ENCODE data around the gene TPPP2. TPM values are rescaled to one million over a fixed set of nuclear protein-coding genes. Genes with fewer than 3 reads are reported as not detected.

TPPP2 gene
- total and polyA plus RNA-seq, 10 donors = 0.09 to 0.91 (median 0.57) TPM; not detected in 5

DNA sequence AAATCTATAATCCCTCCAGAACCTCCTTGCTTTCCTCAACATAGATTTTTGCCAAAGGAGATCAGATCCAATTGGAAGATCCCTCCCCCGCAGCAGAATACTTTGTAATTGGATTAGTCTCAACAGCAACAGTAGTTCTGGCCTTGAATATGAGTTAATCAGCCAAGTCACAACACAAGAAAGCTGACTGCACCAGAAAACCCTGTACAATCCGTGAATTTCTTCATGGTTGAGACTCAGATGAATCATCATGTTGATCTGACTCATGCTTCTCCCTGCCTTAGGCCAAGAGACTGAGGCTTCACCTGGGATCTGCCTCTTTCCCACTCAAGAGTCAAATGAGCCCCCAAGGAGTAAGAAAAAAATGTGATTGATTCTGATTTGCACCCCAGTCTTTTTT is 43.2 kb upstream of the TPPP2 start:
- no peak for DNase-seq
- H3K27ac ChIP-seq = peak overlapping the region in 2 of 8 donors; percentile 1 to 17
- intact Hi-C loops (cut with DNase I; ENCODE audit: low total_unique reads) = no loop called here
- peaks cover 16 to 37% (median 30%) of the 10 kb centered on the region in 6 donors for H3K4me1 ChIP-seq
- peaks cover 0 to 9% (median 3%) of the 10 kb centered on the region in 6 donors for H3K36me3 ChIP-seq
- WGBS, 5 donors = 67 to 83% (median 69%) methylated on average over 2 of the region's 2 CpGs
- no peaks in the 10 kb centered on the region for H3K9me3 ChIP-seq
- H3K27me3 ChIP-seq (replicated peaks in 1 of 7) = no peaks in the 10 kb centered on the region
- H3K4me3 ChIP-seq = no peak overlapping the region
- TF ChIP-seq POLR2A (IDR thresholded peaks at IDR 0.05) = no peak
- TF ChIP-seq, protein P1, sequence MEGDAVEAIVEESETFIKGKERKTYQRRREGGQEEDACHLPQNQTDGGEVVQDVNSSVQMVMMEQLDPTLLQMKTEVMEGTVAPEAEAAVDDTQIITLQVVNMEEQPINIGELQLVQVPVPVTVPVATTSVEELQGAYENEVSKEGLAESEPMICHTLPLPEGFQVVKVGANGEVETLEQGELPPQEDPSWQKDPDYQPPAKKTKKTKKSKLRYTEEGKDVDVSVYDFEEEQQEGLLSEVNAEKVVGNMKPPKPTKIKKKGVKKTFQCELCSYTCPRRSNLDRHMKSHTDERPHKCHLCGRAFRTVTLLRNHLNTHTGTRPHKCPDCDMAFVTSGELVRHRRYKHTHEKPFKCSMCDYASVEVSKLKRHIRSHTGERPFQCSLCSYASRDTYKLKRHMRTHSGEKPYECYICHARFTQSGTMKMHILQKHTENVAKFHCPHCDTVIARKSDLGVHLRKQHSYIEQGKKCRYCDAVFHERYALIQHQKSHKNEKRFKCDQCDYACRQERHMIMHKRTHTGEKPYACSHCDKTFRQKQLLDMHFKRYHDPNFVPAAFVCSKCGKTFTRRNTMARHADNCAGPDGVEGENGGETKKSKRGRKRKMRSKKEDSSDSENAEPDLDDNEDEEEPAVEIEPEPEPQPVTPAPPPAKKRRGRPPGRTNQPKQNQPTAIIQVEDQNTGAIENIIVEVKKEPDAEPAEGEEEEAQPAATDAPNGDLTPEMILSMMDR (IDR thresholded peaks at IDR 0.05 in 8 of 11, conservative IDR thresholded peaks at IDR 0.05 in 3 of 11) = no peak
- TF ChIP-seq POLR2AphosphoS5 (IDR thresholded peaks at IDR 0.05) = no peak

DNA sequence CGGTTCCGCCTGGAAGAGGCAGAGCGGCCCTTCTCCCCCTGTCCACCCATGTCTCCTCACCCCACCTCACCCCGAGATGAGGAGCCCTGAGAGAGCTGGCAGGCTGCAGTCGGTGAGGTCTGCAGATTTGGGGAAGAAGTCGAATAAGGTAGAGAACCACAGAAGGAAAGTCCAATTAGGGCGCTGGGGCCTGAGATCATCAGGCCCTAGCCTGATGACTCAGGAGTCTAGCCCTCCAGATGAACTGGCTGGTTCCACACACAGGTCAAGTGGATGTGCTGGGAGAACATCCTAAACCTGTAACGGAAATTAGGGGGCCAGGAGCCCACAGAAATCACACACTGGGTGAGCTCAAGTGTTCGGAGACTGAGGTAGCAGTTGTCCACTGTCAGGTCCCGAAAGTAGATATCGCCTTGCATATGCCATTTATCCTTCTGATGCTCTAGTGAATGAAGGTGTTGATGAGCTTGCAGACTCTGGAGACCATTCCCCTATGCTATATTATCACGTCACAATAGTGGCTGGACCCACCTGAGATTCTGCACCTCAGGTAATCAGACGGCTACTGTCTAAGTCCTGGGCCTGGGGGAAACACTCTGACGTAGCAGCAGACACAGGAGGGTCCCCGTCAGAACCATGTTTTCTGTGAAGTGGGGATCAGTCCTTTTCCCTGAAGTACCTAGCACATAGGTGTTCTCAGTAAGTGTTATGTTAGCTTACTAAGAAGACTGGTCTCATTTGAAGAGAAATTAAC is 41.1 kb upstream of the TPPP2 start:
- Histone ChIP-seq H3K36me3 (peaks cover 0 to 30% (median 24%) of the 10 kb centered on the region in 6 donors), H3K9me3 (no peaks in the 10 kb centered on the region), H3K4me1 (peaks cover 16 to 46% (median 35%) of the 10 kb centered on the region in 6 donors), H3K27me3 (replicated peaks in 1 of 7) (no peaks in the 10 kb centered on the region), H3K27ac (peak overlapping the region; percentile 58 to 89 (median 86)), H3K4me3 (peak overlapping the region in 7 of 8 donors; percentile 76 to 99 (median 93))
- WGBS, 5 donors = 76 to 88% (median 77%) methylated on average over 15 of the region's 15 CpGs
- intact Hi-C loops (cut with DNase I; ENCODE audit: low total_unique reads) = no loop called here
- TF ChIP-seq POLR2AphosphoS5 (IDR thresholded peaks at IDR 0.05) (no peak), POLR2A (IDR thresholded peaks at IDR 0.05) (no peak)
- TF ChIP-seq, protein P1 (IDR thresholded peaks at IDR 0.05 in 8 of 11, conservative IDR thresholded peaks at IDR 0.05 in 3 of 11) = no peak
- no peak for DNase-seq

DNA sequence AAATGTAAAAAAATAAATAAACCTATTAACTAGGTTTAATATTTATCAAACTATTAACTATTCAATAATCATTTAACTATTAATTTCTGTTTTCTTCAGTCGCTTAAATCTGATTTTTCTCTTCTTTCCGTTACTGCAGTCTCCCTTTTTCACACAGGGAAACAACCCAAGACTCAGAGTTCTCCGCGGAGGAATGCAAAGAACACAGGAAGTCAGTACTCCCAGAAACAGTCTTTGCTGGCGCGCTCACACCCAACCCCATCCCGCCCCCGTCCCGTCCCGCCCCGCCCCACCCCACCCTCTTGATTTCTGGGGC is 40.6 kb upstream of the TPPP2 start:
- no peak for TF ChIP-seq POLR2A (IDR thresholded peaks at IDR 0.05)
- TF ChIP-seq, protein P1 (IDR thresholded peaks at IDR 0.05 in 8 of 11, conservative IDR thresholded peaks at IDR 0.05 in 3 of 11) = no peak
- 0 to 2% (median 1%) methylated on average over 11 of the region's 11 CpGs for WGBS, 5 donors
- intact Hi-C loops (cut with DNase I; ENCODE audit: low total_unique reads) = no loop called here
- Histone ChIP-seq H3K27me3 (replicated peaks in 1 of 7) (no peaks in the 10 kb centered on the region), H3K9me3 (no peaks in the 10 kb centered on the region), H3K4me3 (peak overlapping the region in 7 of 8 donors; percentile 76 to 99 (median 93)), H3K36me3 (peaks cover 0 to 35% (median 29%) of the 10 kb centered on the region in 6 donors), H3K4me1 (peaks cover 16 to 46% (median 35%) of the 10 kb centered on the region in 6 donors), H3K27ac (peak overlapping the region; percentile 58 to 89 (median 86))
- DNase-seq = no peak

DNA sequence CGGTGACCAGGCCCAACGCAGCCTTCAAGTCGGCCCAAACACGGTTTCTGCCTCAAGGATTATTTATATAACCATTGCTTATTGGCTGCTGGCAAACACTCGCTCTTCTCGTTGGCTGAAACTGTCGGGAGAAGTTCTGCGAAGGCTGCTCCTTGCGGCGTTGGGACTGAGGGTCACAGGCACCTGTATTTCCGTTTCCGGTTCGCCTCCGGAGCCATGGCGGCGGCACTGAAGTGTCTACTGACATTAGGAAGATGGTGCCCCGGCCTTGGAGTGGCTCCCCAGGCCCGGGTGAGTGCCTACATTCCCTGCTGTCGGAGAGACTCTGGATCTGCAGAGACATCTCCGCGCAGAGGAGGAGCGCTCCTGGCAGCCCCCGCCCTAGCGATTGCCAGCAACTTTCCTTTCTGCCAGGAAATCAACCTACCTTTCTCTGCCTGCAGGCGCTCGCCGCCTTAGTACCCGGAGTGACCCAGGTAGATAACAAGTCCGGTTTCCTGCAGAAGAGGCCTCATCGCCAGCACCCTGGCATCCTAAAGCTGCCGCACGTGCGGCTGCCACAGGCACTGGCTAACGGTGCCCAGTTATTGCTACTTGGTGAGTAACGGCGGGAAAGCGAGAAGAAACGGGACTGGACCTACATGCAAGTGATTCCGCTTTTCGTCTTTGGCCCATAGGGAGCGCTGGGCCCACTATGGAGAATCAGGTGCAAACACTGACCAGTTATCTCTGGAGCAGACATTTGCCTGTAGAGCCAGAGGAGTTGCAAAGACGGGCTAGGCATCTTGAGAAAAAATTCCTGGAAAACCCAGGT is 40.0 kb upstream of the TPPP2 start, which contains the start of gene METTL17:
Gene METTL17, plus strand, starts transcription at position 194 of the 814 bp plus-strand sequence. Its CDS starts 23 bp downstream, at position 217.
- WGBS, 5 donors = 0 to 1% (median 1%) methylated on average over 40 to 42 of the region's 42 CpGs
- intact Hi-C loops (cut with DNase I; ENCODE audit: low total_unique reads) = no loop called here

More for the DNA sequence above, 40.0 kb upstream of the TPPP2 start, which contains the start of gene METTL17:
- Histone ChIP-seq H3K9me3 (no peaks in the 10 kb centered on the region), H3K4me1 (peaks cover 16 to 46% (median 35%) of the 10 kb centered on the region in 6 donors), H3K36me3 (peaks cover 0 to 41% (median 35%) of the 10 kb centered on the region in 6 donors), H3K27me3 (replicated peaks in 1 of 7) (no peaks in the 10 kb centered on the region), H3K4me3 (peak within 1 kb of the TSS; percentile 66 to 99 (median 88)), H3K27ac (peak within 1 kb of the TSS; percentile 58 to 89 (median 86))
- TF ChIP-seq POLR2A (IDR thresholded peaks at IDR 0.05) (no peak), POLR2AphosphoS5 (IDR thresholded peaks at IDR 0.05) (peak; percentile 86 to 92 (median 88))
- TF ChIP-seq, protein P1 (IDR thresholded peaks at IDR 0.05 in 8 of 11, conservative IDR thresholded peaks at IDR 0.05 in 3 of 11) = peak in 6 of 11 experiments; percentile 5 to 41 (median 24)
- peak; percentile 94 for DNase-seq

Measured in spleen (tissue), 11 donors.